Muscle of leg (tissue), 11 donors: ENCODE measurements around the gene HIGD1B. TPM values are rescaled to one million over a fixed set of nuclear protein-coding genes. Genes with fewer than 3 reads are reported as not detected.
"Not testable (repeated sequence)": the region's sequence is repeated elsewhere in the genome, so short reads cannot be mapped to it uniquely, and the experiment has no call there.

Experiments
- DNase-seq: peaks from one replicate; pipeline ENCODE4 v3.0.0; 2013
- H3K27ac ChIP-seq: one replicate; pipeline ENCODE4 v1.5.1; 2013; ENCODE audit warnings: mild to moderate bottlenecking, low read length, control low read depth
- H3K27me3 ChIP-seq: one replicate; pipeline ENCODE4 v1.6.1; 2013; ENCODE audit warnings: low read length; ENCODE audit not compliant: control insufficient read depth, insufficient read depth
- H3K36me3 ChIP-seq: one replicate; pipeline ENCODE4 v1.6.1; 2013; ENCODE audit warnings: low read length; ENCODE audit not compliant: control insufficient read depth, insufficient read depth
- H3K4me1 ChIP-seq: one replicate; pipeline ENCODE4 v1.6.1; 2013; ENCODE audit warnings: low read length; ENCODE audit not compliant: control insufficient read depth, insufficient read depth
- H3K4me3 ChIP-seq: one replicate; pipeline ENCODE4 v1.5.1; 2013; ENCODE audit warnings: low read length, control low read depth
- H3K9me3 ChIP-seq: replicated peaks from 2 replicates; pipeline ENCODE4 v1.6.1; 2013; ENCODE audit warnings: low read depth, low read length; ENCODE audit not compliant: control insufficient read depth
- WGBS: methylation state at CpG from one replicate; pipeline ENCODE4 v1.1.5; 2013; ENCODE audit warnings: missing lambda C conversion rate; ENCODE audit not compliant: insufficient coverage; 5-methylcytosine and 5-hydroxymethylcytosine counted together
- polyA plus RNA-seq, 8 donors: library from polyadenylated mRNA; unstranded; fragments of 120-200 nt; gene quantifications; one replicate each; pipeline versions ENCODE4 v1.2.1 to v1.2.3, GENCODE V29; 2013; ENCODE audit warnings: inconsistent platforms in 1 of 8, low replicate concordance in 1 of 8; ENCODE audit not compliant: insufficient read length in 8 of 8, insufficient read depth in 1 of 8
- total RNA-seq: library from RNA; stranded (reverse); fragments of 120-200 nt; gene quantifications from one replicate; pipeline ENCODE4 v1.2.4, GENCODE V29; 2013

Gene HIGD1B
- total and polyA plus RNA-seq, 9 donors, result 3.4 to 6.6 (median 4.2) TPM

DNA sequence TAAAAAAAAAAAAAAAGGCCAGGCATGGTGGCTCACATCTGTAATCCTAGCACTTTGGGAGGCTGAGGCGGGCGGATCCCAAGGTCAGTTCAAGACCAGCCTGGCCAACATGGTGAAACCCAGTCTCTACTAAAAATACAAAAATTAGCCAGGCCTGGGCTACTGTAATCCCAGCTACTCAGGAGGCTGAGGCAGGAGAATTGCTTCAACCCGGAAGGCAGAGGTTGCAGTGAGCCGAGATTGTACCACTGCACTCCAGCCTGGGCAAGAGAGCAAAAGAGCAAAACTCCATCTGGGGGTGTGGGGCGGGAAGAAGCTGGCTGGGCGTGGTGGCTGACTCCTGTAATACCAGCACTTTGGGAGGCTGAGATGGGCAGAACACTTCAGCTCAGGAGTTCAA, 29.2 kb upstream of the HIGD1B start:
- not testable (repeated sequence) for H3K27ac ChIP-seq, DNase-seq
- 93% methylated on average over 6 of the region's 6 CpGs for WGBS

DNA sequence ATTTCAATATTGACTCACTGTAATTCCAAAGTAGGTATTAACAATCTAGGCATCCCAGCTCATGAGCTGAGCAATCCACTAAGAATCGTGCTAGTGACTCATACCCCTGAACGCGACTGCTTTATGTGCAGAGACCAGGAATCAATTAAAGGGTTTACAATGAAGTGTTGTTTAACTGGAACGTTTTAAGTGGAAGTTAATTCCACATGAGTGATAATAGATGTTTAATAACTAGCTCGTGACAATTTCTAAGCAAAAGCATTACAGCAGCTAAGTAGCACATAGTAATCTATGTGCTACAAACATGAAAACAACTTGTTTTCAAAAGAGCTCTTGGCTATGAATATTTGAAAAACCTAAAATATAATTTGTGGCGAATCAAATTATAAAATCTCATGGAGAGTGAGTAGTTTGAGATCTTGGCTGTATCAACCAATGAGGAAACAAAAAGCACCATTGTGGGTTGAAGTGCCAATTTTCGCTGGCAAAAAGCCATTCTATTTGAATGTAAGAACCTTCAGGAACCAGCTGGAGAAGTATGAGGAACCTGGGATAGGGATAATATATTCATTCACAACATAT, 27.0 kb upstream of the HIGD1B start:
- Histone ChIP-seq H3K4me3 (no peak overlapping the region), H3K9me3 (no peaks in the 10 kb centered on the region), H3K36me3 (no peaks in the 10 kb centered on the region), H3K27me3 (no peaks in the 10 kb centered on the region), H3K27ac (no peak overlapping the region), H3K4me1 (no peaks in the 10 kb centered on the region)
- peak; percentile 22 for DNase-seq
- 47% methylated on average over 3 of the region's 7 CpGs for WGBS

More for the DNA sequence above, 29.2 kb upstream of the HIGD1B start:
- not testable (repeated sequence) for H3K36me3 ChIP-seq, H3K27me3 ChIP-seq, H3K4me1 ChIP-seq, H3K4me3 ChIP-seq, H3K9me3 ChIP-seq

DNA sequence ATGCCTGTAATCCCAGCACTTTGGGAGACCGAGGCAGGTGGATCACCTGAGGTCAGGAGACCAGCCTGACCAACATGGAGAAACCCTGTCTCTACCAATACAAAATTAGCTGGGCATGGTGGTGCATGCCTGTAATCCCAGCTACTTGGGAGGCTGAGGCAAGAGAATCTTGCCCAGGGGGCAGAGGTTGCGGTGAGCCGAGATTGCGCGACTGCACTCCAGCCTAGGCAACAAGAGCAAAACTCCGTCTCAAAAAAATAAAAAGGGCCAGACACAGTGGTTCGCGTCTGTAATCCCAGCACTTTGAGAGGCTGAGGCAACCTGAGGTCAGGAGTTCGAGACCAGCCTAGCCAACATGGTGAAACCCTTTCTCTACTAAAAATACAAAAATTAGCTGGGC, 22.4 kb upstream of the HIGD1B start:
- H3K27me3 ChIP-seq, result not testable (repeated sequence)

DNA sequence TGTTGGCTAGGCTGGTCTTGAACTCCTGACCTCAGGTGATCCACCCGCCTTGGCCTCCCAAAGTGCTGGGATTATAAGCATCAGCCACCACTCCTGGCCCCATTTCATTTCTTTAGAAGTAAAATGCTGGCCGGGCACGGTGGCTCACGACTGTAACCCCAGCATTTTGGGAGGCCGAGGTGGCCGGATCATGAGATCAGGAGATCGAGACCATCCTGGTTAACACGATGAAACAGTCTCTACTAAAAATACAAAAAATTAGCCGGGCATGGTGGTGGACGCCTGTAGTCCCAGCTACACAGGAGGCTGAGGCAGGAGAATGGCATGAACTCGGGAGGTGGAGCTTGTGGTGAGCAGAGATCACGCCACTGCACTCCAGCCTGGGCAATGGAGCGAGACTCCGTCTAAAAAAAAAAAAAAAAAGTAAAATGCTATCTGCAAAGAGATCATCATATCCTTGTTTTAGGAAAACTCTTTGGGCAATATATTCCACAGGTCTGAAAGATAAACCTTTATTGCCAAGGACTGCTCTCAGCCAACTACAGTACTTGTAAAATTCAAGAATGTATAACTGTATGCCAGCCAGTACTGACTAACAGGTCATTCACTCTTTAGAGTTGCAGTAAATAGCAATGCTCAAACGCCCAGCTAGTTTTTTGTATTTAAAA, 21.4 kb upstream of the HIGD1B start:
- DNase-seq, result no peak
- H3K4me1 ChIP-seq, result peaks cover 6% of the 10 kb centered on the region
- peaks cover 2% of the 10 kb centered on the region for H3K27me3 ChIP-seq
- no peaks in the 10 kb centered on the region for H3K36me3 ChIP-seq
- WGBS, result 94% methylated on average over 7 of the region's 15 CpGs
- H3K27ac ChIP-seq, result no peak overlapping the region
- H3K9me3 ChIP-seq, result no peaks in the 10 kb centered on the region
- H3K4me3 ChIP-seq, result no peak overlapping the region

More for the DNA sequence above, 22.4 kb upstream of the HIGD1B start:
- not testable (repeated sequence) for H3K4me1 ChIP-seq, H3K36me3 ChIP-seq, DNase-seq, H3K4me3 ChIP-seq, H3K27ac ChIP-seq, H3K9me3 ChIP-seq
- WGBS, result 97% methylated on average over 8 of the region's 9 CpGs

DNA sequence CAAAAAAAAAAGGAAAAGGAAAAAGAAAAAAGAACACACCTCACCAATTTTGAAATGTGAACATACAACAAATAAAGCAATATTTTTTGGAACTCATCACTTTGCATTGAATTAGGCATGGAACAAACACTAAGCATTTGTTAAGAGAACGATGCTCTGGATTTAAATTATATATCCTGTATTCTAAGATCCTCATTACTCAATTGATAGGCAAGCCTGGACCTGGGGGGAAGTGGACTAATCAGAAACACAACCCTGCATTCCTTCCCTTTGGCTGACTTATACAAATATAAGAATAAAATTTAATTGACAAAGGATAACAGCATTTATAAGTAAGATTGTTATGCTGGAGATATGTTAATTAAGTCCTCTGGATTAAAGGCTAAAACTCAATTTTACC, 19.8 kb upstream of the HIGD1B start:
- Histone ChIP-seq H3K4me3 (no peak overlapping the region), H3K27ac (no peak overlapping the region), H3K4me1 (peaks cover 6% of the 10 kb centered on the region), H3K27me3 (peaks cover 2% of the 10 kb centered on the region), H3K9me3 (no peaks in the 10 kb centered on the region), H3K36me3 (no peaks in the 10 kb centered on the region)
- no peak for DNase-seq
- no CpG with 5 or more reads among the region's 1 CpG for WGBS

DNA sequence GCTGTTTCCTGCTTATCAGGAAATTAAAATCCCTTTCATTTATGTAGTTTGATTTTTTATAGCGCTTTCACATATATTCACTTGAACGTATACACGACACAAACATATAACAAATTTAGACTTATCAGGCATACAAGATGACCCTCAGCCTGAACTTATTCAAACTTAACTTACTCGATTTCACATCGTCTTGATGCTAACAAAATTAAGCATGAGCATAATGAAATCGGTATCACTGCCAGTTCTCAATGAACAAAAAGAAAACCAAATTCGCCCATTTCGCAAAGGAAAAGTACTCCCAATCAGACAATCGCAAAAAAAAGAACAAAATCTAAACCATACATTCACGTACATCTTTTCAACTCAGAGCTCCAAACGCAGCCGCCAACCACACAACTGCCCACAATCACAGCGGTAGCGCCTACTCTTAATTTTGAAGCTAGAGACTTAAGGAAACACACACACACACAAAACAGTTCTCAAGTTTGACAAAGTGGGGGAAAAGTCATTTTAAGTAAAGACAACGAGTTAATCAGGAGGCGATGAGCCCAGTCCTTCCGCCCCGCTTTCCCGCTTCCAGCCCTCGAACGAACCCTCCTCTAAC, 18.7 kb upstream of the HIGD1B start:
- Histone ChIP-seq H3K36me3 (no peaks in the 10 kb centered on the region), H3K4me1 (peaks cover 6% of the 10 kb centered on the region), H3K27me3 (peaks cover 2% of the 10 kb centered on the region), H3K4me3 (peak overlapping the region; percentile 81), H3K27ac (peak overlapping the region; percentile 82), H3K9me3 (no peaks in the 10 kb centered on the region)
- 0% methylated on average over 8 of the region's 21 CpGs for WGBS
- peak; percentile 44 for DNase-seq

DNA sequence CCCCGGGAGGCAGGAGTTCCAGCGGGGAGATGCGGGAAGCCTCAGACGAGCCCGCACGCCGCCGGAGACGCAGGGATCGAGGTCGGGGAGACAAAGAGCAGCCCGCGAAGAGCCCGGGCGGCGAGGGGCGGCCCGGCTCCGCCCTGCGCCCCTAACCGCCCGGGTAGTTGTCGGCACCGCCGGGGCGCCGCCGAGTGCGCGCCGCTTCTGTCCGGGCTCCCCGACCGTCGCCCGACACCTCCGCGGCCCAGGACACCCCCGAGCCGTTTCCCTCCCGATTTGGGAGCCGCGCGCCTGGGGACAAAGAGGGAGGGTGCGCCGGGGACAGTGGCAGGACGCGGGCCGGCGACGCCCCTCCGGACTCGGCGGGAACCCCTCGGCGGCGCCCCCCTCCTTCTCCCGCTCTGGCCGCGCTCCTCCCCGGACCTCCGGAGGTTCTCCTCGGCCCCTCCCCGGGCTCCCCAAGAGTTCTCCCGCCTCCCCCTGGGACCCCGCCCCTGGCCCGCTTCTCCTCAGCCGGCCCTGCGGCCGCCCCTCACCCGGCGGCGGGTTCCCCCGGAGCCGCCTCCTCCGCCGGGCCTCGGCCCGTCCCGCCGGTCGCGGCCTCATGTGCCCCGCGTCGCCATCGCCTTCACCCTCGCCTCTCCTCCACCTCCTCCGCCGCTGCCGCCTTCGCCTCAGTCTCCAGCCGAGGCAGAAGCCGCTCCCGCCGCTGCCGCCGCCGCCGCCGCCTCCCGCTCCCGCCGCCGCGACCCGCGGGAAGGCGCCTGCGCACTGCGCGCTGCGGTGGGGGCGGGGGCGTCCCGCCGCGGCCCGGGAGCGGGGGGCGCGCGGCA, 17.9 kb upstream of the HIGD1B start, which contains the start of gene GJC1:
Gene GJC1 (minus strand): TSS at position 765 of the 836 bp plus-strand sequence. CDS start 24,470 bp downstream, outside the sequence.
- Histone ChIP-seq H3K27me3 (peaks cover 2% of the 10 kb centered on the region), H3K4me3 (peak within 1 kb of the TSS; percentile 81), H3K9me3 (no peaks in the 10 kb centered on the region), H3K4me1 (peaks cover 6% of the 10 kb centered on the region), H3K27ac (peak within 1 kb of the TSS; percentile 85), H3K36me3 (no peaks in the 10 kb centered on the region)
- peak; percentile 63 for DNase-seq
- under 1% methylated on average over 116 of the region's 123 CpGs for WGBS

DNA sequence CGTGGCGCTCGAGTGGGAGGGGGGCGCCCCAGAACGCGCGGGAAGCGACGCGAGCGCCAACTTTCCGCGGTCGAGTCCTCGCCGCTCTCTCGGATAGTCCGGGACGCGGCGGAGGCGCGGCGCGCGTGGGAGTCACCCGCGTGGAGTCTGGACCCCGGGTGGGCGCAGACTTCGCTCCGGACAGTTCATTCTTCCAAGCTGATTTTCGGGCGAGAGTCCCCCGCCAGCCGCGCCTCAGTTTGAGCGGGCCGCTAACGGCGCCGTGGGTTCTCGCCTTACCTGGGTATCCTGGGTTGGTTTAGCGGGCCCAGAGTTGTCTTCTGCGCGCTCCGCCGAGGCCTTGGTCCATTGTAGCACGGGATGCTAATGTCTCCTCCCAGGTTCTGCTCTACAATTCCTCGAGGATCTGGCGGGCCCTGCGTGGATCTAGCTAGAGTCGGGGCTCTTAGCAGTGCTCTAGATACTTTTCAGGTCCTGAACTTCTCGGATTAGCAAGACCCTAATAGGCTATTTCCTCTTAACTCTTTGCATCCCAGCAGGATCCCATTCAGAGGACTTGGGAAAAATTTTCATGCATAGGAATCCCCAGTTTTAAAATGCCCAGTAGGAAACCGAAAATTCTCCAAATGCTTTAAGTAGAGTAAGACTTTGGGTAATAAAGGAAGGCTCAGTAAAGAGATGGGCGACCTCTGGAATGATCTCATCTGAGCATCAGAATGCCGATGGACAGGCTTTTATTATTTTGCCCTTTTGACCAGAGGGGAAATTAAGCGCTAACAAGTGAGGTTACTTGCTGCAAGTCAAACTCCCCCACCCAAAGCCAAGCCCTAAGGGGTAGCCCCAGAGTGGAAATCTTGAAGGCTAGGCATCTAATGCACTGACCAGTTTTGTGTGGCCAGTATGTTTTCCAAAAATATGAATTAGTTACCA, 17.1 kb upstream of the HIGD1B start:
- peaks cover 2% of the 10 kb centered on the region for H3K27me3 ChIP-seq

DNA sequence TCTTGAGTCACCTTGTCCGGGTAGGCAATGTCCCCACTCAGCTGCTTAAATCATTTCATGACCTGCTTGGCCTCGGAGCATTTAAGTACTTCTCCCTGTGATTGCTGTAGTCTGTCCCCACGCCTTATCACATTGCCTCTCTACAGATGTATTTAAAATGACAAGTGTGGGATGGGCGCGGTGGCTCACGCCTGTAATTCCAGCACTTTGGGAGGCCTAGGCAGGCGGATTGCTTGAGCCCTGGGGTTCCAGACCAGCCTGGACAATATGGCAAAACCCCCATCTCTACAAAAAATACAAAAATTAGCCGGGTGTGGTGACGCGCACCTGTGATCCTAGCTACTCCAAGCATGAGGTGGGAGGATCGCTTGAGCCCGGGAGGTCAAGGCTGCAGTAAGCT, 16.3 kb upstream of the HIGD1B start:
- H3K27ac ChIP-seq, result no peak overlapping the region
- peaks cover 2% of the 10 kb centered on the region for H3K27me3 ChIP-seq
- H3K4me1 ChIP-seq, result peaks cover 6% of the 10 kb centered on the region
- 84% methylated on average over 9 of the region's 12 CpGs for WGBS
- no peak for DNase-seq
- no peak overlapping the region for H3K4me3 ChIP-seq
- H3K36me3 ChIP-seq, result no peaks in the 10 kb centered on the region
- H3K9me3 ChIP-seq, result no peaks in the 10 kb centered on the region

More for the DNA sequence above, 17.1 kb upstream of the HIGD1B start:
- Histone ChIP-seq H3K4me3 (peak overlapping the region; percentile 81), H3K36me3 (no peaks in the 10 kb centered on the region), H3K4me1 (peaks cover 6% of the 10 kb centered on the region), H3K27ac (peak overlapping the region; percentile 85), H3K9me3 (no peaks in the 10 kb centered on the region)
- WGBS, result under 1% methylated on average over 55 of the region's 58 CpGs
- peak; percentile 57 for DNase-seq
